C4-2B (cell line): ENCODE results near the gene NUP62.

Experiments
- CTCF ChIP-seq: fragments of 450-650 bp; conservative IDR thresholded peaks from 2 replicates; pipeline ENCODE4 v1.5.1; 2017; ENCODE audit warnings: mild to moderate bottlenecking
- ZFX ChIP-seq: fragments of 450-650 bp; IDR thresholded peaks from 2 replicates; pipeline ENCODE4 v1.6.1; 2017

GRCh38 chr19:49954933-49955332 lies 25.6 kb upstream of the NUP62 start:
- TF ChIP-seq CTCF (no peak), ZFX (no peak)
